ENCODE measurements around the gene APOBEC3F.

GRCh38 chr22:39087881-39088684 is 47.4 kb downstream of the APOBEC3F start:
- no peak for TF ChIP-seq EZH2 (IDR thresholded peaks at IDR 0.05; ENCODE audit: low read length, unreplicated experiment)
- no peak for TF ChIP-seq CTCF (conservative IDR thresholded peaks at IDR 0.05; ENCODE audit: low read depth, low read length)
- no peak for TF ChIP-seq EZH2phosphoT487 (IDR thresholded peaks at IDR 0.05; ENCODE audit: borderline replicate concordance, low read length)

Data from PC-3 (cell line).